BLaER1 treated with 17β-estradiol and CSF1 and Interleukin-3, amounts not matched to agents 10 nM and 100 nM (cell line): ENCODE data around the gene LVRN.

Experiments
- H3K27ac ChIP-seq, 11 experiments: shearing (Covaris generic); formaldehyde crosslinking; 2 replicates each; pipeline ENCODE4 v1.8.1; 2022
- H3K27me3 ChIP-seq, 11 experiments: shearing (Covaris generic); formaldehyde crosslinking; 2 replicates each; pipeline ENCODE4 v1.8.1; 2022
- H3K36me3 ChIP-seq, 11 experiments: shearing (Covaris generic); formaldehyde crosslinking; 2 replicates each; pipeline ENCODE4 v1.8.1; 2022
- H3K4me1 ChIP-seq, 10 experiments: shearing (Covaris generic); formaldehyde crosslinking; 2 replicates each; pipeline ENCODE4 v1.8.1; 2022
- H3K4me2 ChIP-seq, 11 experiments: shearing (Covaris generic); formaldehyde crosslinking; 2 replicates each; pipeline ENCODE4 v1.8.1; 2022
- H3K4me3 ChIP-seq, 10 experiments: shearing (Covaris generic); formaldehyde crosslinking; 2 replicates each; pipeline ENCODE4 v1.8.1; 2022
- H3K9ac ChIP-seq, 11 experiments: shearing (Covaris generic); formaldehyde crosslinking; 2 replicates each; pipeline ENCODE4 v1.8.1; 2022
- H3K9me3 ChIP-seq, 11 experiments: shearing (Covaris generic); formaldehyde crosslinking; replicated peaks in 1 of 11; 2 replicates each; pipeline ENCODE4 v1.8.1; 2022
- H4K20me1 ChIP-seq, 11 experiments: shearing (Covaris generic); formaldehyde crosslinking; 2 replicates each; pipeline ENCODE4 v1.8.1; 2022
- Cebpa-rat ChIP-seq, 11 experiments: shearing (Covaris generic); IDR thresholded peaks; 2 replicates each; pipeline ENCODE4 v1.8.1; 2022

The LVRN gene

DNA sequence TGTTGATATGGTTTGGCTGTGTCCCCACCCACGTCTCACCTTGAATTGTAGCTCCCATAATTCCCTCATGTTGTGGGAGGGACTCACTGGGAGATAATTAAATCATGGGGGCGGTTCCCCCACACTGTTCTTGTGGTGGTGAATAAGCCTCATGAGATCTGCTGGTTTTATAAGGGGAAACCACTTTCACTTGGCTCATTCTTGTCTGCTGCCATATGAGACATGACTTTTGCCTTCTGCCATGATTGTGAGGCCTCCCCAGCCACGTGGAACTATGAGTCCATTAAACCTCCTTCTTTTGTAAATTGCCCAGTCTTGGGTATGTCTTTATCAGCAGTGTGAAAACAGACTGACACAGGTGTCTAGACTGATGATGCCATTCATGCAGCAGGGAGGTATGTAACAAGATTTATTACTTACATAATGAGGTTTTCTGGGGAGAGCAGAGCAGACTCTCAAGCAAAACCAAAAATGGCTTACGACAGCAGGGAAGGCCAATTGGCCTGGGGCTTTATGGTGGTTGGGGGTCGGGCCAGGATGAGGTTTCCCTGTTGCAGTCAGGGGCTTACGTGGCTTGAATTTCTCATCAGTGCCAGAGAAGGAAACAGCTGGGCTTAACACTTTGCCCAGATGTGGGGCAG, 113.0 kb downstream of the LVRN start:
- Histone ChIP-seq H3K4me1 (peaks cover 27 to 48% (median 31%) of the 10 kb centered on the region in 10 experiments), H3K27me3 (no peaks in the 10 kb centered on the region), H3K36me3 (peaks cover 0 to 5% (median 0%) of the 10 kb centered on the region in 11 experiments; a peak in 3 of 22 replicates), H3K4me3 (no peak overlapping the region), H3K4me2 (peak overlapping the region; percentile 43 to 83 (median 67)), H3K9ac (peak overlapping the region in 5 of 11 experiments; percentile 8 to 40 (median 14); a peak in 4 of 22 replicates), H3K27ac (peak overlapping the region in 10 of 11 experiments; percentile 43 to 79 (median 70); a peak in 19 of 22 replicates), H3K9me3 (no peaks in the 10 kb centered on the region), H4K20me1 (no peaks in the 10 kb centered on the region)
- TF ChIP-seq Cebpa-rat (IDR thresholded peaks at IDR 0.05) = peak in 3 of 11 experiments; percentile 53 to 65 (median 54); a peak in 3 of 22 replicates

DNA sequence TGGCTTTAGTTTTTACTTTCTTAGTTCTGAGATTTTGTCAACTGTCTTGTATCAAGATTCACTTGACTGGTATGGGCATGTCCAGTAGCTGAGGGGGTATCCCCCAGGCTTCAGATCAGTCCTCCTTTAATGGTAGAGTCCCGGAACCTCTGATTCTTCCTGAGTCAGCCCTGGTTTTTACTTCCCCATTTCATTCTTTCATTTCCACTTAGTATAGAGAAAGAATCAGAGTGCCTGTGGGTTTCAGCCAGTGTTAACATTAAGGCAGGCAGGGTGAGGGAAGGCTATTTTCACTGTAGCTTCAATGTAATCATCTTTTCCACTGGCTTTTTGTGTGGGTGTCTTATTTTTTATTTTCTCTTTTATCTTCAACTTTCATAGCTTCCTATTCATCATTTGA, 114.2 kb downstream of the LVRN start:
- peaks cover 27 to 48% (median 31%) of the 10 kb centered on the region in 10 experiments for H3K4me1 ChIP-seq
- peak overlapping the region; percentile 43 to 83 (median 67) for H3K4me2 ChIP-seq
- H3K27me3 ChIP-seq = no peaks in the 10 kb centered on the region
- H3K9me3 ChIP-seq = no peaks in the 10 kb centered on the region
- H3K4me3 ChIP-seq = no peak overlapping the region; a peak in 1 of 20 replicates
- TF ChIP-seq Cebpa-rat (IDR thresholded peaks at IDR 0.05) = no peak
- peak overlapping the region; percentile 41 to 79 (median 70); a peak in 21 of 22 replicates for H3K27ac ChIP-seq
- H3K36me3 ChIP-seq = peaks cover 0 to 12% (median 0%) of the 10 kb centered on the region in 11 experiments; a peak in 3 of 22 replicates
- no peaks in the 10 kb centered on the region for H4K20me1 ChIP-seq
- H3K9ac ChIP-seq = peak overlapping the region in 9 of 11 experiments; percentile 3 to 44 (median 36); a peak in 8 of 22 replicates
